GF-D8 (cell line): ENCODE results near the gene ZFP3.
"Not testable (repeated sequence)": the region's sequence is repeated elsewhere in the genome, so short reads cannot be mapped to it uniquely, and the experiment has no call there.

ENCODE experiments used
- DNase-seq: peaks from one replicate; lab custom pipeline; 2025; lab: John Stamatoyannopoulos, UW

The ZFP3 gene

DNA sequence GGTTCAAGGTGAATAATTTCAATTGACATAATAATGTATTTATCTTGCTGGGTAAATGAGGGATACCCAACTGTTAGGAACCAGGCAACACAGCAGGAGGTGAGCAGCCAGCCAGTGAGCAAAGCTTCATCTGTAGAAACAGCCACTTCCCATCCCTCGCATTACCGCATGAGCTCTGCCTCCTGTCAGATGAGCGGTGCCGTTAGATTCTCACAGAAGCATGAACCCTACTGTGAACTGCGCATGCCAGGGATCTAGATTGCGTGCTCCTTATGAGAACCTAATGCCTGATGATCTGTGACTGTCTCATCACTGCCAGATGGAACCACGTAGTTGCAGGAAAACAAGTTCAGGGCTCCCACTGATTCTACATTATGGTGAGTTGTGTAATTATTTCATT, 46.6 kb downstream of the ZFP3 start:
- DNase-seq = not testable (repeated sequence)

DNA sequence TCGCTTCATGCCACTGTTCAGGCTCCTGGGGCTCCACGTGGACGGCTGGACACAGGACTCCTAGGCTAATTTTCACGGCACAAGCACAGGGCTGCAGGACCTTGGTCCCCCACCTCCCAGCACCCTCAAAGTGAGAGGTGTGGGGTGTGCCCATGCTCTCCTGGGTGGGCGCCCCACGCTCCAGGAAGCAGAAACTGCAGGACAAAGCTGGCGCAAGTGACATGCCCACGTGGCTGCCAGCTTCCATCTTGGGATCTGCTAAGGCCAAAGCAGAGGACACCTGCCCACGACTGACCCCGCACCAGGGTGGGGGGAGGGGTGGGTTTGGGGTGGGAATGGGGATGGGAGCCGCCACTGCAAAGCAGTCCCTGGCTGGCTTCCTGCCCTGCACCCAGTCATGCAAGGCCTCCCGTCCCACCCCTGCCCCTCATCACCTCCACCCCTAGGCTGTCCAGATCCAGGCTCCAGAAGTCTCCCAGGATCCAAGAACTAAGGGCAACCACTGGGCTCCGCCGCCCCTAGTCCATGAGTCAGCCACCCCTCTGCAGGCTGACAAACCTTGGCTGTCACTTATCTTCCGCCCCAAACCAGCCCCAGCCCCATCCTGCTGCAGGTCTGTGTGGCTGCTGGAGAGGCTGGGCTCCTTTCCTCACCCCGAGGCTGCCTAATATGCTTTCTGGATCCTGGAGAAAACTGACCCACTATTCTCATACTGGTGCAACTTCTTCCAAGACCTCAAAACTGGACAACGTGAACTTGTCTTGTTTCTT, 48.6 kb downstream of the ZFP3 start:
- DNase-seq = no peak

DNA sequence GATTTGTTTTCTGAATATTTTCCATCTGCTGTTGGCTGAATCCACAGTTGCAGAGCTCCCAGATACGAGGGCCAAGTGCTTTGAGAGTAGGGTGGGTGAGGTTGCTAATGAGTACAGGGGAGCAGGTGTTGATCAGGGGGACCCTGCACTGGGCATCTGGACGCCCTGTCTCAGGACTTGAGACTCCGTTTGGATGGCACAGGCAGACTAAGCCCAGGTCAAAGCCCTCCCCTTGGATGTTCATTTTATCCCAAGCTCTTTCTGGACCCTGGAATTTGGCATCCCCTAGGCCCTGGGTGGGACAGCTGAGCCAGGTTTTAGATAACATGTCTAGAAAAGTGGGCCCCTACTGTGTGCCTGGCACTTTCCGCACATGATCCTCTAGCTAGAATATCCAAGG, 49.6 kb downstream of the ZFP3 start:
- no peak for DNase-seq

DNA sequence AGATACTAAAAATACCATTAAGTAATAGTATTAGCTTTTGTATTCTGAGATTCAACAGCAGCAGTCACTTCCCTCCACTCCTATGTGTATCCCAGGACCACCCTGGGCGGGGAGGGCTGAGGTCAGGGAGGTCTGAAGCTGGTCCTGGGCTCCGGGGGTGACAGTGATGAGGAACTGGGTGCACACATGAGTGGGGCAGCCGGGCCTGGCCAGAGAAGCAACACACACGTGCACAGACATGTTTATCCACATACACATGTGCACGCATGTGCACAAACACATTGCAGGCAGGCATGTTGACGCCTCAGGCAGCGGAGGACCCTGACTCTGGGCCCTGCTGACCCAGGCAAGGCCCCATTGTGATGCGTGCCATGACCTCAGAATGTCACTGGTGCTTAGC, 50.1 kb downstream of the ZFP3 start:
- DNase-seq = not testable (repeated sequence)

DNA sequence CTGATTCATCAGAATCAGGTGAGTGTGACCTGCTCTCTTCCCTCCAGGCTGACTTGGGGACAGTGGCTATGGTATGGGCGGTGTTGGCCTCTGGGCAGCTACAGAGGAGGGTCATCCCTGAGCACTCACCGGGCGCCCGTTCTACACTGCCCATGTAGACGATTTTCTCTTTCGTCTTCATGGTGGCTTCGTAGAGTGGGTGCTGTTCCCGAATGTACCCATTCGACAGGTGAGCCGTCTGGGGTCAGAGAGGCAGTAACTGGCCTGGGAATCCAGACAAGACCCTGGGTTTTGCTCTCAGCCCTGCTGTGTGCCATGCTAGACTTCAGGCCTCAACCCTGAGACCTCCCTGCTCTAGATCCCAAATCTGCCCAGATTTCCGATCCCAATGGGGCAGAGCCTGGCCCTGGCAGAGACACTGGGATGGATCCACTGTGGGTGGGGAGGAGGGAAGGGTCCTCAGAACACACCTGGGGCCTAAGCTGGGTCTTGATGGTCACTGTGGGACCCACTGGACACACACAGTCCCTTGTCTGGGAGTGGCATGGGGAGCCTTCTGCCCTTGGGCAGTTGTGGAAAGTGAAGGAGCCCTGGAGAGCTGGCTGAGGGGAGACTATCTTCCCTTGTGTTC, 50.8 kb downstream of the ZFP3 start:
- no peak for DNase-seq

DNA sequence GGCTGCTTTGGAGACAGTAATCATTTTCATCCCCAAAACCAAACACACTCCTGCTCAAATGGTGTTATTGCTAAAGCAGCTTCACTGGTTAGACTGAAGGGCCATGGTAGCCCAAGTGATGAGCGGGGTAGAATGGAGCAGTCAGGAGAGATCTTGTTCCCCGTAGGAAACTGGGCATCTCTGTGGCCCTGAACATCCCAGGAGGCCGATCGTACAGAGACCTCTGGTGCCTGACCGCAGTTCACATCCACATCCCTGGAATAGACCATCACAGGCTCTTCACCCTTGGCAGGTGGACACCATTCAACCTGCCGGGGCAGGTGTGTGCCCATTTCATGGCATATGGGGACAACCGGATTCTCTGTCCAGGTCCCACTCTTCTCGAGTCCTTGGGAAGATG, 51.5 kb downstream of the ZFP3 start:
- not testable (repeated sequence) for DNase-seq

DNA sequence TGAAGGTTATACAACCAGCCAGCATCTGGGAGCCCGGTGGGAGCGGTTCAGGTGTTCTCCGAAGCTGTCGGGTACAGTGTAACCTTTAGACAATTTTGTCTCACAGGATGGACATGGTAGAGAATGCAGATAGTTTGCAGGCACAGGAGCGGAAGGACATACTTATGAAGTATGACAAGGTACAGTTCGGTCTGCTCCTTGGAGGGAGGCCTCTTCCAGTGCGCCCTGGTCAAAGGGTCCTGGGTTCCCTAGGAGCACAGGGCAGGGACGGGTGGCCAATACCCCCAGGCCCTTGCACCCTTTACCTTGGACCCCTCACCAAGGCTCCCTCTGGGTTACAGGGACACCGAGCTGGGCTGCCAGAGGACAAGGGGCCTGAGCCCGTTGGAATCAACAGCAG, 52.0 kb downstream of the ZFP3 start:
- not testable (repeated sequence) for DNase-seq

DNA sequence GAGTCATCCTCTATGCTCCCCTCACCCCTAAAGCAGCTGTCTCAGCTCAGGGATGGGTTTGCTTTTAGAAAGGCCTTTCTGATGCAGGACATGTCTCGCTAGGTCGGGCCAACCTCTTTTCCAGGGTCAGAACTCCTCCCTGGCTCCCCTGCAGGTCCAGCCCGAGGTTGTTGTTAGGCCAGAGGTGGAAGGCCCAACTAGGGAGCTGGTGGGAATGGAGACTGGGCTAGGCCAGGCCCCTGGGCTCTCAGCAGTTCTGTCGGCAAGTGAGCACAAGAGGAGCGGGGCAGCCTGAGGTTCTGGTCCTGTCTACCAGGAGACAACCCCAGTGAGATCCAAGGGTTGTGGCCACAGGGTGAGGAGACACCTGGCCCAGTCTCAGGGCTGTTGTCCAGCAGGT, 52.4 kb downstream of the ZFP3 start:
- not testable (repeated sequence) for DNase-seq

DNA sequence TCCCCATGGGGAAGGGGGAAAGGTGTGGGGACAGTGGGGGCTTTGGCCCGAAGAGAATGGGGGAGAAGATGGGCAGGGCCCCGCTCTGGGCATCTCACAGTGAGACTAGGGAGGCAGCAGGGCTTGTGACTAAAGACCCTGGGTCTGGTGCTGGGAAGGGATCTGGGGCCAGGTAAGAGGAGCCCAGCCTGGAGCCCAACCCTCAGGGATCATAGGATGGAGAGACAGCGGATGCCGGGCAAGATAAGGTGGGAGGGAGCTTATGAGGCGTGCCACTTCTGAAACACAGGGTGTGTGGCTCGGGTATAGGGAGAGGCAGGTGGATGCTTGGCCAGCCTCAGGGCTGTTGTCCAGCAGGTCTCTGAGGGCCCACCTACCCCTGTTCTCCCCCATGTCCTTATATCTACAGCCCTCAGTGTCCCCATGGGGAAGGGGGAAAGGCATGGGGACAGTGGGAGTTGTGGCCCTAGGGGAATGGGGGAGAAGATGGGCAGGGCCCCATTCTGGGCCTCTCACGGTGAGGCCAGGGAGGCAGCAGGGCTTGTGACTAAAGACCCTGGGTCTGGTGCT, 53.0 kb downstream of the ZFP3 start:
- DNase-seq = no peak

DNA sequence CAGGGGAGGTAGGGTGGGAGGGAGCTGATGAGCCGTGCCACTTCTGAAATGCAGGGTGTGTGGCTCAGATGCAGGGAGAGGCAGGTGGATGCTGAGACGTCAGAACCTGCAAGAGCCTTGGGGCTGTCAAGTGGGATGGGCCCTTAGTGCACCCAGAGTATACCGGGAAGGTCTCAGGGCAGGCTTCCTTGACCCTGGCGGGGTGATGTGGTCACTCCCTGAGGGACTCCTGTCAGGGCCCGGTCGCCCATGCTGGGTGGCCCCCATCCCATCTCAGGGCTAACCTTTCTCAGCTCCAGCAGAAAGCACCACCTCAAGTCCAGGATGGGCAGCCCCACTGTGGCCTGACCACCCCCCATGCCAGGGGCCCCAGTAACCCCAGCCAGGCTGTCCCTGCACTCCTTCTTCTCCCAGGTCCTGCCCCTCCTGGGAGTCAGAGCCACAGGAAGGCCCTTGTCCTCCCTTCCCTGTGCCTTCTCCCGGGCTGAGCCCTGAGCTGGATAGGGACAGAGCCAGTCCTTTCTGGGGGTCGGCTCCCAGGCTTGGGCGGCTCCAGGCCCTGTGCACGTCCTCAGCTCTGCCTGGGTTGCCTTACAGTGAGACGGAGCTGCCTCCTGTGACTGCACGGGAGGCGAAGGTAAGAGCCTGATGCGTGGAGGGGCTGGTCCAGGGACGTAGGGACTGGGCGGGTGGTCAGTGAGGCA, 53.7 kb downstream of the ZFP3 start:
- not testable (repeated sequence) for DNase-seq

DNA sequence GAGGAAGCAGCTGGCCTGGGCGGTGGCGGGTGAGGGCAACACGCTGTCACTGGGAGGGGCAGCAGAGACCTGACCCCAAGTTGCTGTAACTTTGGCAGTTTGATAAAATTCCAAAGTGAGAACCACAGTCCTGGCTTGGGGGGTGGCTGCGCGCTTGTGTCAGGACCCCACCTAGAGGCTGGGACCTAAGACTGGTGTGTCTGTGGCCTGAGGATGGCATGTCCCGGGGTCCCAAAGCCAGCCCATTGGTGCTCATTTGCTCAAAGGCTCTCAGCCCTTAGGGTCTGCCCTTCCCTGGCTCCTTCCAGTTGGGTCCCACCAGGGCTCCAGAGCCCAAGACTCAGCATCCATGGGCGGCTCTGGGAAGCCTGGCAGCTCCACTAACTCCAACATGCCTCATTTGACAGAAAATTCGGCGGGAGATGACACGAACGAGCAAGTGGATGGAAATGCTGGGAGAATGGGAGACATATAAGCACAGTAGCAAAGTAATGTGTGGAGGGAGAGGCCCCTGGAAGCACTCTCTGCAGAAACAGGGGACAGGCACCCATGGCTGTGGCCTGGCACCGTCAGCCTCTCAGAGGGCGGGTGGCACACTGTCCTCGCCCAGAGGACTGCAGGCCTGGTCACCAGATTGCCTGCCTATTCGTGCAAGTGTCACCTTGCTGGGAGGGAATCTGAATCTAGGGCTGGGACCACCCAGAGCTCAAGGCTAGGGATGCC, 54.4 kb downstream of the ZFP3 start:
- DNase-seq = not testable (repeated sequence)

DNA sequence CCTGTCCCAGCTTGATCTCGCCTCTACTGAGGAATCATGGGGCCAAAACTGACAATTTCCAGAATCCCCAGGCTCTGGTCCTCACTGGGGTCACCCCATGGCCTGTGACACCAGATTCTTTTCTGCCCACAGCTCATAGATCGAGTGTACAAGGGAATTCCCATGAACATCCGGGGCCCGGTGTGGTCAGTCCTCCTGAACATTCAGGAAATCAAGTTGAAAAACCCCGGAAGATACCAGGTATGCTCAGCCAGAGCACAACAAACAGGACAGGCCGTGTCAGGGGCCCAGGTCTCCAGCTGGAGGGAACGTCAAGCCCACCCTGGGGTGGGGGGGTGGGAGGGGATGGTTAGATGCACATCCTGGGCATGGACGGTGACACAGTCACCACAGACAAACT, 55.0 kb downstream of the ZFP3 start:
- no peak for DNase-seq

DNA sequence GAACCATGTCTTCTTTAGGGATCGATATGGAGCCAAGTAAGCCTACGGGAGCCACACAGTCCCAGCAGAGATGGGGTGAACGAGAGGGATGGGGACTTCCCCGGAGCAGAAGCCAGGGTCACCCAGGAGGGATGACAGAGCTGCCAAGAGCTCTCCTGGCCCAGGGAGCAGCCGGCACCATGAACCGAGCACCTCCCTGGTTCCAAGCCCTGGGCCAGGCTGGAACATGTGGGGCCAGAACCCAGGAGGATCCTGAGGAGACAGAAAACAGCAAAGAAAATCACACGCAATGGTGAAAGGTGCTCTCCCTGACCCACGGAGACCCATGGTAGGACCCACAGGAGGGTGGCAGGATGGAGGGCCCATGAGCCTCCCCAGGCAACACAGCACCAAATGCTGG, 55.7 kb downstream of the ZFP3 start:
- not testable (repeated sequence) for DNase-seq

DNA sequence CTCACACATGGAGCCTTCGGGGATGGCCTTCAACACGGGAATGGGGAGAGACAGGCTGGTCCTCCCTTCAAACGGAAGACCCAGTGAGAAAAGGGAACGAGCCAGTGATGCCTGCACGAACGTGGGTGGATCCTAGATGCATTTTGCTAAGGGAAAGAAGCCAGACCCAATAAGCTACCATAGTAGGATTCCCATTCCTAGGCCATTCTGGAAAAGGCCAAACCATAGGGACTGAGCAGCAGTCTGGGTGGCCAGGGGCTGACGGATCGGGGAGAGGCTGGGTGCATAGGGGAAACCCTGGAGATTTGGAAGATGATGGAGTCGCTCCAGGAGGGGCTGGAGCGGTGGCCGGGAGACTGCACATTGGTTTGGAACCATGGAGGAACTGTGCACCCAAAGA, 56.3 kb downstream of the ZFP3 start:
- DNase-seq = not testable (repeated sequence)

DNA sequence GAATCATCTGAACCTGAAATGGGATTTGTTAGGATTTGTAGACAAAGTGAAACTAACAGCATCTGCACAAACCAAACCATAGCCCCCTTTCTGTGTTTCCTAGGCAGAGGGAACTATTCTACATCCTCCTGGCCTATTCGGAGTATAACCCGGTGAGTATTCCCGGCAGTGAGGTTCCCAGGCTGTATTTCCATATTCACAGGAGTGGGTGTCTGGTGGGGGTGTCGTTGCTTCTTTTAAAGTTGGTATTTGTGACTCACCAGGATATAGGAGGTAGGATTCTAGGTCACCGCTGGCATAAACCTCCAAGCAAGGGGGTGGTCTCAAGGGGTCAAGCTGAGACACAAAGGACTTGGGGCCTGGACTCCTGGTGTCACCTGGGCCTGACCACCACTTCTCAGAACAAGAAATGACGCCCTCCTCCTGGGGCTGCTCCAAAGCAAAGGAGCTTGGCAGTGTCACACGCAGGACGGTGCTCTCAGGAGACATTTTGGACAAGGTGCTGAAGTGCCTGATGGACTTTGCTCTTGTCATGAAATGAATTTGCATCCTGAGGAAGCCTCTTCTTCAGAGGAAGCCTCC, 57.0 kb downstream of the ZFP3 start:
- DNase-seq = not testable (repeated sequence)

DNA sequence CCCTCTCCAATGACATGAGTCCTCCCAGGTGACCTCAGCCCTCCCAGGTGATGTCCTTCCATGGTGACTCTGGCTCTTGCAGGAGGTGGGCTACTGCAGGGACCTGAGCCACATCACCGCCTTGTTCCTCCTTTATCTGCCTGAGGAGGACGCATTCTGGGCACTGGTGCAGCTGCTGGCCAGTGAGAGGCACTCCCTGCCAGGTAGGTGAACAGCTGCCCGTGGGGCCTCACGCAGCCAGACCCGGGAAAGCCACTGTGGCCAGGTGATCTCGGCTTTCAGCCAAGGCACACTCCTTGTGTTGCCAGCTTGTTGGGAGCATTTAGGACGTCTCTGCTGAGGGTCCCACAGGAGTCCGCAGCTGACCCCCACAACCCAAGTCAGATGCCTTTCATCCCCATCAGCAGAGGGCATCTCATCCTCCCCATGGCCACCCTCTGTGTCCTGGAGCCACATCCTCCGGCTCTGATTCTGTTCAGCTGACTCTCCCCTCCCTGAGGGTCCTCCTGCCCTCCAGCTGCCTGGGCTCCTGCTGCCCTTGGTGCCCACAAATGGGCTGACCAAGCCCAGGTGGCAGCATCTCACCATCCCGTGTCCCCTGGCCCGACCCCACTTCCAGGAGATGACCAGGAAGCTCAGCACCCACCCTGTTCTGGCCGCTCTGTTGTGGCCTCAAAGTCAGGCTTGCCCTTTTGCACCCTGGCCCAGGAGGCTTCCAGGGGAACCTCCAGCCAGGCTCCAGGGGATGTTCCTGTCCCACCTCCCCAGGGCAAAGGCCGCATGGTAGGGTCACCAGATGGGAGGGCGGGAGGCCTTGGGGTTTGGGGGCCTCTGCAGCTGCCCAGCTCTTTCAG, 57.7 kb downstream of the ZFP3 start:
- DNase-seq = no peak

DNA sequence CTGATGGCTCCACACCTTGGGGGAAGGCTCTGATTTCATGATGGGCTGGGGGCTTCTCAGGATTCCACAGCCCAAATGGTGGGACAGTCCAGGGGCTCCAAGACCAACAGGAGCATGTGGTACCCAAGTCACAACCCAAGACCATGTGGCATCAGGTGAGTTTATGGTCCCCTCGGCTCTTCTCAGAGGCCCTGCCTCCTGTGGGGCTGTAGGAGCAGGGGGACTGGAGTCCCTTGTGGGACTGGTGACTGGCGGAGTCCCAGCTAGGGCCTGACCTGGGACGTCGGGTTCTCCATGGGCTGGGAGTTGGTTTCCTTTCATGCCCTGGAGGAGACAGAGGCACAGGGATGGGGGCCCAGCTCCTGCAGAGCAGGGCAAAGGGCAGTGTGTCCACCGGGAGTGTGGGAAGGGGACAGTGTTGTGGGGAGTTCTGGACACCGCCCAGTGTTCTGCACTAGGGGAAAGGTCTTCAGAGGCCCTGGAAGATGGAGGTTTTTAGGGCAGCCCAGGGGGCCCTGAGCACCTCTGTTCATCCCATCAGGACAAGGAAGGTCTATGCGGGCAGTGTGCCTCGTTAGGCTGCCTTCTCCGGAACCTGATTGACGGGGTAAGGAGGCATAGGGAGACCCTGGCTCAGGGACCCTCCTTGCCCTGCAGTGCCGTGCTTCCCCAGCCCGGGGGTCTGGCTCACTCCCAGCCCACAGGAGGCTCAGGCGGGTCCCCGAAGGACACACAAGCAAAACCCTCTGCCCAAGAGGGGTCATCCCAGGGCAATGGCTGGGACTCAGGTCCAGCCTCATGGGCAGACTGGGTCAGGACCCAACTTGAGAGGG, 58.5 kb downstream of the ZFP3 start:
- not testable (repeated sequence) for DNase-seq

DNA sequence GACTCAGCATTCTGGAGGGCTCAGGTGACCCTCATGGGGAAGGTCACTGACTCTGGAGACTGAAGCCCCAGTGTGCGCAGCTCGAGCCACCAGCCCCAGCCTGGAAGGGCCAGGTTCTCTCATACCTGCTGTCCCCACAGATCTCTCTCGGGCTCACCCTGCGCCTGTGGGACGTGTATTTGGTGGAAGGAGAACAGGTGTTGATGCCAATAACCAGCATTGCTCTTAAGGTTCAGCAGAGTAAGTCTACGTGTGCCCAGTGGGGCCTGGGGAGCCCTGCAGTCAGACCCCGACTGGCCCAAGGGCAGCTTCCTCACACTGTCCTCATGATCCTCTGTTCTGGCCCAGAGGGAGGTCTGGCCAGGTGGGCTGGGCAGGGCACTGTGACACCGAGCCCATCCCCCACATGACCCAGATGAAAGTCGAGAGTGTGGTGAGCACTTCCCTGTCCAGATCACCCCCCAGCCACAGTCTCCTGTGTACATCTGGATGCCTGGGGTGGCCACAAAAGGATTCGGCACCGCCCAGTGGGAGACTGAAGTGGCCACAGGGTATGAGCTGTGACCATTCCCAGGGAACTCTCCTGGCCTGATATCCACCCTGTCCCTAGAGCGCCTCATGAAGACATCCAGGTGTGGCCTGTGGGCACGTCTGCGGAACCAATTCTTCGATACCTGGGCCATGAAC, 59.4 kb downstream of the ZFP3 start:
- DNase-seq = not testable (repeated sequence)

DNA sequence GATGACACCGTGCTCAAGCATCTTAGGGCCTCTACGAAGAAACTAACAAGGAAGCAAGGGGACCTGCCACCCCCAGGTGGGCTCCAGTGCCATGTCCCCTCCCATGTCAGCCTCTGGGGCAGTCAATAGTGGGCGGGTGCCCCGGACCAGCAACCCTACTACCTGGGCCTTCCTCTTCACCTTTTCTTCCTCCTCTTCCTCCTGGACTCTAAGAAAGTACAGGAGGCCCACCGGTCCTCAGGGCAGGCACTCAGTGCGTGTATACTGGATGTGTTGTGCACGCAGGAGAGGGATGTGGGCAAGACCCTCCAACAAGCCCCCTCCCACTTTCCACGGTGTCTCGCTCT, 59.9 kb downstream of the ZFP3 start:
- DNase-seq = not testable (repeated sequence)
